PFSK-1 (cell line): ENCODE measurements around the gene THUMPD3.

Experiments
- POLR2AphosphoS5 ChIP-seq: IDR thresholded peaks from 2 replicates; pipeline ENCODE4 v1.6.1; 2012; ENCODE audit warnings: low read depth, mild to moderate bottlenecking, control low read depth, low read length, moderate library complexity
- TAF1 ChIP-seq: IDR thresholded peaks from 2 replicates; pipeline ENCODE4 v1.6.1; 2012; ENCODE audit warnings: low read length, control low read depth, borderline replicate concordance; ENCODE audit not compliant: insufficient read depth

DNA sequence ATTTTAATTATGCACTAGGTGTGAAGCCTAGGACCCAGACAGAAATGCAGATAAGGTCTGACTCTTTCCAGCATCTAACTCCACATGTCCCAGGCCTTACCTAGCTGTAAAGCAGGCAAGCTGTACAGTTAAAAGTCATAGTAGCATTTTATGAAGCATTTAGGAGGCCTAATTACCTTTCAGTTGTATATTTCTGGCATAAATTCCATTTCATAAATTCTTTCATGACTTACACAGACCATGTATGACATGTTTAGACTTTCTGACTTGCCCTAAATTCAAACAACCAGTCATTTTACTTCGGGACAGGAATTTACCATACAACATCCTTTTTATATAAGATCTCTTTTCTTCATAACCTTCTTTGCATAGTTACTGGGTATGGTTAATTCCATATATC lies 35.3 kb upstream of the THUMPD3 start:
- no peak for TF ChIP-seq POLR2AphosphoS5
- no peak for TF ChIP-seq TAF1
